ENCODE measurements around the gene OR5W2.
"Not testable (repeated sequence)": the region's sequence is repeated elsewhere in the genome, so short reads cannot be mapped to it uniquely, and the experiment has no call there.

The OR5W2 gene

DNA sequence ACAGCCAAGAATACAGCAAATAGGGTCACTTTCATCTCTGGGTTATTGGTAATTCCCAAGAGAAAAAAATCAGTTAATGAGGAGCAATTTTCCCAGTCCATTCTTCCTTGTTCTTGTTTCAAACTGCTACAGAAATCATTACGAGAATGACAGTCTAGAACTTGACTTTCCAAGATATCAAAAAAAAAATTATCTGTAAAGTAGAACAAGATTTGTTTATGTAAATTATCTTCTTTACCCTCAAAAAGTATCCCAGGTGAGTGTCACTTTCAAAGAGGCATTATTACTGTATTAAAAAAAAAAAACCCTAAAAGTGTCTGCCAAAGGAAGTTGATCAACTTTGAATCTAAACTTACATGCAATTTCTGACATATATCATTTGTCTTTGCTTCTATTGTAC is at the start of gene OR5W2:
OR5W2 (minus strand) TSS at position 101 of the 400 bp plus-strand sequence; CDS start at position 101, 0 bp downstream.
- no peak for DNase-seq

DNA sequence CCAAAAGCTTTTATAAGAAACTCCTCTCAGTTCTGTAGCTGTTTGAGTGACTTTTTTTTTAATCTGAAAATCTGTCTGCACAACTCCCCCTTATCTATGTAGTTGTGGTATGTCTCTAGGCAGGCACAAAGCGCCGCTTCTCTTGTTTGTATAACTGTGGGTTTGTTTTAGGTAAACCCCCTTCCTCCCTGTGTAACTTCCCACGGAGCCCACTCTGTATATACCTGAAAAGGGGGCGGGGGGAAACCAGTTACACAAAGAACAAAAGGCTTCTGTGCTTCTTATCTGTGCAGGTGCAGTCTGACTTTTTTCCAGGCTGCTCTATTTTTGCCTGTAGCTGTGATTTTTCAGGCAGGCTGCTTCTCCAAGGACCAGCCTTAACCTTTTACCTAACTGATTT is 42.1 kb upstream of the OR5W2 start:
- DNase-seq = no peak

DNA sequence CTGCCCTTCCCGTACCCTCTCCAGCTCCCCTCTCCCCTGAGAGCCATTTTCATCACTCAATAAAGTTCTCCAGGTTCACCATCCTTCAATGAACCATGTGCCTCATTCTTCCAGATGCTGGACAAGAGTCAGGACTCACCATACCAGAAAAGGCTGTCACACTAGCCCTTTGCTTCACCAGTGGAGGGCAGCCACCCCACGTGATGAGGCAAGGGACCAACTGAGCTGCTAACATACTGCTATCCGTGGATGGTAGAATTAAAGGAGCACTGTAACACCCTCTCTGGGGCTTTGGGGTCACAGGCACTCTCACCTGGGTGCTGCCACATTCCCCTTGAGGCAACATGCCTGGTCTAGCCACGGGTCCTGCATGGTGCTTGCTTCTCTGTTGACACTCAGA is 34.9 kb upstream of the OR5W2 start:
- no peak for DNase-seq

DNA sequence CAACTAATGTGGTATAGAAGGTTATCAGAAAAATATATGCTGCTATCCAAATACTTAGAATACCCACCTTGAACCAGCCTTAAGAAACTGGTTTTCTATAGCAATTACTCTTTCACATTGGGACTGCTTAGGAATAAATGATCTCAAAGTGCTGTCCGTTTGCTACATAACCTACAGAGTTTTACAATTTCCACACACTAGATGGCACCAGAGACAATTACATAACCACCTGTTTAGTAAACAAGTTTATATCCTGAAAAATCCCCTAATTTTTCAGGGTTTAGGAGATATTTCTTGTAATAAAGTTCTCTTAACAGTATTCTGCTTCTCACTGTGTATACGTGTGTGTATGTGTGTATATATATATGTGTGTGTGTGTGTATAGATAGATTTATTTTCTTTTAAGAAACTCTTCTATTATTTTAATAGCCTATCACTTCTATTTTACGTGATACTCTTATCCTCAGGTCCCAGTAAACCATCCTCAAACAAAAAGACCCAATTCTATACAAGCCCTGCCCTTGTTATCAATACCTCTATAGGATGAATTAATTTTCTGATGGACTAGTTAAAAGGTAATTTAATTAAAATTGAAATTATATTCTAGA is 28.5 kb upstream of the OR5W2 start:
- no peak for DNase-seq

- DNase-seq = no peak
Measured at GRCh38 chr11:55936300-55936699, 21.9 kb upstream of the OR5W2 start, which contains the start of gene OR5I1. OR5I1 (minus strand) TSS chr11:55936400; CDS start chr11:55936400, 0 bp downstream.

DNA sequence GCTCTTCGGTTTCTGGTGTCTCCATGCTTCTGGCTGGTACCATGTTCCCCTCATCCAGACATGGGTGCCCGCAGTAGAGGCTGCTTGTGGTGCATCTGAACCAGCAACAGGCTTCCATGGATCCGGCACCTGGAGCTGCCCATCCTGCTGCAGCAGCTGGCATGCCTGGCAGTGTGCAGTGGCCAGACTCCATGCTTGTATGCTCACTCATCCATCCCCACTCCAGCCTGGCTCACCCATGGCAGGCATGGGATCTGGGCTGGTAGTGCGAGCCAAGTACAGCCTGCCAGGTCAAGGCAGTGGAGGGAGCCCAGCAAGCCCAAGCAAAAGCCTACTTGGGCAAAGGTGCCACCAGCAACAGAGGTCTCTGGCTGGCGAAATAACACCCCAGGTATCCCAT is 6.2 kb upstream of the OR5W2 start:
- DNase-seq = no peak

- DNase-seq = no peak
Measured at GRCh38 chr11:55902308-55902707, 12.1 kb downstream of the OR5W2 start.

- DNase-seq = no peak
Measured at GRCh38 chr11:55895216-55895615, 19.2 kb downstream of the OR5W2 start.

DNA sequence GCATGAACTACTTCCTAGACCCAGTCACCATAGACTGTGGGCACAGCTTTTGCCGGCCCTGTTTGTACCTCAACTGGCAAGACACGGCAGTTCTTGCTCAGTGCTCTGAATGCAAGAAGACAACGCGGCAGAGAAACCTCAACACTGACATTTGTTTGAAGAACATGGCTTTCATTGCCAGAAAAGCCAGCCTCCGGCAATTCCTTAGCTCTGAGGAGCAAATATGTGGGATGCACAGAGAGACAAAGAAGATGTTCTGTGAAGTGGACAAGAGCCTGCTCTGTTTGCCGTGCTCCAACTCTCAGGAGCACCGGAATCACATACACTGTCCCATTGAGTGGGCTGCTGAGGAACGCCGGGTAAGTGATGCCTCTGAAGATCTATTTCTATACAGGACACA is 28.9 kb downstream of the OR5W2 start:
- not testable (repeated sequence) for DNase-seq

DNA sequence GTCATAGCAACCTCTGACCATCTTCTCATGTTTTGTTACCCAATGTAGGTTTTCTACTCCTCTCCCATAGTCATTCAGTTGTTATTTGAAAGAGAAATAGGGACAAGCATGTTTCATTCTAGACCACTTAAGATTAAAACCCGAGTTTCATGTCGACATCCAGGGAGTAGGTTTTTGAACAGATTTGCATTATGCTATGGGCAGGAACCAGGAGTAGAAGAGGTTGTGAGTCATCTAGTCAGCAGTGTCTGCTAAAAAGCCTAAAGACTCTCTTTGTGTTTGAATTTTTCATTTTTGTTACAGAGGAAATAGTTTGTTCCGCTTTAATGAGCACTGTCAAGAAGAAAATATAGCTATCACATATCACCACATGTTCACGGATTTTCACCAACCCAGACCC is 29.4 kb downstream of the OR5W2 start:
- not testable (repeated sequence) for DNase-seq

GRCh38 chr11:55882997-55883396 is 31.4 kb downstream of the OR5W2 start, which contains the start of gene TRIM51:
TRIM51 (plus strand) TSS chr11:55883297; CDS start chr11:55885429, 2,132 bp downstream.
- not testable (repeated sequence) for DNase-seq

DNA sequence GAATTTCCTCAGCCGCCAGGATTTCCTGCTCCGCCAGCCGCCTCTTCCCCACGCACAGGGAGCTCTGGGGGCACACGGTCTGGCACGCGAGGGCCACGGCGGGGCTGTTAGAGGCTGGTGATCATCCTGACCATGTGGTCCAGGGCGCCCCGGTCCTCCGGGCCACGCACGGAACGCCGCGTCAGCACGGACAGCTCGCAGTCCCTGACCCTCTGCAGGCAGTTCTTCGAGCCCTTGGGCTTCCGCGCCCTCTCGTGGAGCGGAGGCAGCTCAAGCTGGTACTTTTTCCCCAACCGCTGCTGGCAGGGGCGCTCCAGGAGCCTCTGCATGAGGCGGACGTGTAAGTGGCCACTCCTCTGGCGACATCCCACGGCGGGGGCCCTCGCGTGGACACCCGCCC is 41.2 kb downstream of the OR5W2 start:
- not testable (repeated sequence) for DNase-seq

DNA sequence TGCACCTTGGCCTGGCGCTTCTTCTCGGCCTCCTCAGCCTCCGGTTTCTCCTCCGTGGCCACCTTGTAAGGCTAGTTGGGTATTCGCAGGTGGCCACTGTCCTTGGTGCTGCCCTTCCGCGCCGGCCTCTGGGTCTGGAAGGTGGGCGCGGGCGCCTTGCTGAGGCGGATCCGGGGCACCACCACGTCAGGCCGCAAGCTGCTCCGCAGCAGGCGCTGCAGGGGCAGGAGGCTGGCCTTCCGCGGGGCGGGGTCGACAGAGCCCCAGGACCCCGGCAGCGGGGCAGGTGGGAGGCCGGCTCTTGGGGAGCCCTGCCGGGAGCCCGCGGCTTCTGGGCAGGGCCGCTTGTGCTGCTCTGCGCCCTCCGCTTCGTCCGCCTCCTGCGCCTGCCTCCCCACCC is 41.7 kb downstream of the OR5W2 start:
- DNase-seq = not testable (repeated sequence)

DNA sequence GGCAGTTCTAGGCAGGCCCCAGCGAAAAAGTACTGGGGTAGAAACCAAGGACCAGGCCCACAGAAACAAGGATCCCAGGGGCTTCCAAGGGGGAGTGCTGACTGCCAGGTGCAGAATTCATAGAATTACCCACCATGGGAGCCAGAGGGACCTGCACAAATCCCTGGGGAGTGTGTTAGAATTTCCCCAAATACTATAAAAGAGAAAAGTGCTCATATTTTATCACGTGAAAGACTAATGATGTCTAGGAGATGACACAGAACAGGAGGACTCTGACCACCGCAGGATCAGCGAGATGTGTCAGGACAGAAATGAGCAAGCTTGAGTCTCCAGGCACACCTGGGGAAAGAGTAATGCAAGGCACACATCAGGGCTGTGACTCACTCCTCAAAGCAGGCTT is 47.0 kb downstream of the OR5W2 start:
- not testable (repeated sequence) for DNase-seq

All from activated CD4-positive, CD25-positive, alpha-beta regulatory T cell (primary cell).